PC-9 (cell line): ENCODE results near the gene SELENOM.

Experiments used
- CTCF ChIP-seq: fragments of 200-600 bp; sonication (generic); conservative IDR thresholded peaks from 2 replicates; pipeline ENCODE4 v1.6.1; 2017; ENCODE audit warnings: mixed run types, antibody characterized with exemption, mild to moderate bottlenecking, moderate library complexity
- EZH2 ChIP-seq: fragments of 200-600 bp; sonication (generic); IDR thresholded peaks from 2 replicates; pipeline ENCODE4 v1.8.0; 2017; ENCODE audit warnings: antibody characterized with exemption, low read depth

- TF ChIP-seq CTCF (no peak), EZH2 (no peak)
Measured at GRCh38 chr22:31141551-31141950, 34.2 kb upstream of the SELENOM start.
